Breast epithelium (tissue), 3 donors: ENCODE results near the gene PHACTR2.

ENCODE experiments used
- CTCF ChIP-seq, 3 donors: fragments of 450-650 bp; IDR thresholded peaks; one replicate each; pipeline ENCODE4 v1.5.1; 2016 to 2017; ENCODE audit warnings: antibody characterized with exemption in 3 of 3, mild to moderate bottlenecking in 3 of 3, moderate library complexity in 3 of 3
- POLR2A ChIP-seq: fragments of 450-650 bp; IDR thresholded peaks from one replicate; pipeline ENCODE4 v1.6.1; 2016; ENCODE audit warnings: antibody characterized with exemption, mild to moderate bottlenecking, moderate library complexity

GRCh38 chr6:143810745-143811144 lies 133.0 kb downstream of the PHACTR2 start:
- TF ChIP-seq CTCF (IDR thresholded peaks at IDR 0.05) (no peak), POLR2A (no peak)
